GM12865 (cell line): Measurements from ENCODE around the gene PPP2R3A.

ENCODE experiments used
- DNase-seq: peaks from one replicate; pipeline ENCODE4 v3.0.0; 2010; ENCODE audit warnings: low read depth
- H3K4me3 ChIP-seq: 2 replicates; pipeline ENCODE4 v1.5.1; 2011; ENCODE audit warnings: mild to moderate bottlenecking, low read depth, low read length, control low read depth
- CTCF ChIP-seq: IDR thresholded peaks from 2 replicates; pipeline ENCODE4 v1.5.1; 2011; ENCODE audit warnings: low read length, control low read depth, low read depth, inconsistent platforms; ENCODE audit not compliant: insufficient read depth; ENCODE audit errors: missing control alignments

PPP2R3A gene

DNA sequence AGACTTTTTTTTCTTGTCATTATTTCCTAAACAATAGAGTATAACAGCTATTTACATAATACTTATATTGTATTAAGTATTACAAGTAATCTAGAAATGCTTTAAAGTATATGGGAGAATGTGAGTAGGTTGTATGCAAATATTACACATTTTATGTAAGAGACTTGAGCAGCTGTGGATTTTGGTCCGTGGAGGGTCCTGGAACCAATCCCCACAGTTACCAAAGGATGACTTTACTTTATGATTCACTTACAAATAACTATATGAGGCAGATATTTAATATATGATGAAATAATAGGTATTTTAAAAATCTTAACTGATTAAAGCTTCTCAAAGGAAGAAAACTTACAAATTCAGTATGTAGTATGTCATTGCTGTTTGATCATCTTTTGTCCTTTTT, 56.3 kb downstream of the PPP2R3A start:
- H3K4me3 ChIP-seq: no peak overlapping the region
- DNase-seq: no peak
- no peak for TF ChIP-seq CTCF

DNA sequence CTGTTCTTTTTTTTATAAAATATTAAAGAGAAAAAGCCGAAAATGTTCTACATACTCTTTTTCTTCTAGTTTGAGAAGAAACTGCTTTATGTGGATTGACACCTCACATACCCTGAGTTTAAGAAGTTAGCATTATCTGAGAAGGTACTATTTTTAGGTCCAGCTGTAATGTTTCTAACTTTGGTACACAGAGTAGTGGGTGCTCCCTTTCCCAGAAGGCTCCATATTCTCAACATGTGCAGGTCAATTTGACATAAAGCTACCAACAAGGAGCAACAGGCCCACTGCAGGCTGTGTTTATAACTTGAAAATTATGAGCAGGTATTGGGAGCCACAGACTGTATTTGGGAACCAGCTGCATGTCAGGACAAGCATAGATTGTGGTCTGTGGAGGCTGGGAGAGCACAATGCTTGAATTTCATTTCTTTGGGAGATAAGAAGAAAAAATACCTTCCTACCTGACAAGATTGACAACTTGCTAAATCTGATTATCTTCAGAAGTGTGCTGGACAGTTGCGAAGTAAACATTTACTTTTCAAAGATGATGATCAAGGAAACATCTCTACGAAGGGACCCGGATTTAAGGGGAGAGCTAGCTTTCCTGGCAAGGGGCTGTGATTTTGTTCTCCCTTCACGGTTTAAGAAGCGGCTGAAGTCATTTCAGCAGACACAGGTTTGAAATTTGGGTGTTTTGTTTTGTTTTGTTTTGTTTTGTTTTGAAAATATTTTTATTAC, 57.2 kb downstream of the PPP2R3A start:
- no peak overlapping the region for H3K4me3 ChIP-seq
- no peak for DNase-seq
- no peak for TF ChIP-seq CTCF

- no peak for TF ChIP-seq CTCF
- DNase-seq: no peak
- no peak overlapping the region for H3K4me3 ChIP-seq
These were observed 57.9 kb downstream of the PPP2R3A start for GRCh38 chr3:136023264-136023978.

DNA sequence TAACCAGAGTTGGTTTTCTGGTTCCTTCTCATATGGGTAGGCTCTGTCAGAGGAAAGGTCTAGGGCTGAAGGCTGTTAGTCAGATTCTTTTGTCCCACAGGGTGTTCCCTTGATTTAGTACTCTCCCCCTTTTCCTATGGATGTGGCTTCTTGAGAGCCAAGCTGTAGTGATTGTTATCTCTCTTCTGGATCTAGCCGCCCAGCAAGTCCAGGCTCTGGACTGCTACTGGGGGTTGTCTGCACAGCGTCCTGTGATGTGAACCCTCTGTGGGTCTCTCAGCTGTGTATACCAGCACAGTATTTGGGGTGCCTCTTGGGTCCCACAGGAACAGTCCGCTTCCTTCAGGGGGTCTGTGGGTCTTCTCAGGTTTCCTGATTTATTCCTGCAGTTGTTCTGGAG, 70.8 kb downstream of the PPP2R3A start:
- H3K4me3 ChIP-seq: no peak overlapping the region
- no peak for TF ChIP-seq CTCF
- DNase-seq: no peak

GRCh38 chr3:136038668-136039067, 73.1 kb downstream of the PPP2R3A start:
- no peak for TF ChIP-seq CTCF
- DNase-seq: no peak
- no peak overlapping the region for H3K4me3 ChIP-seq

GRCh38 chr3:136042608-136043221, 77.2 kb downstream of the PPP2R3A start:
- H3K4me3 ChIP-seq: no peak overlapping the region
- peak; percentile 52 for DNase-seq
- peak; percentile 36 for TF ChIP-seq CTCF
